ENCODE measurements around the gene FAM219A.

The FAM219A gene

GRCh38 chr9:34349324-34349723 is 109.0 kb downstream of the FAM219A start:
- DNase-seq (ENCODE audit: low read depth), result no peak

All from activated T-cell treated with anti-CD3 and anti-CD28 coated beads for 1 hour (primary cell).